HepG2 (cell line): Measurements from ENCODE around the gene MRPL50. TPM values are rescaled to one million over a fixed set of nuclear protein-coding genes. Genes with fewer than 3 reads are reported as not detected.

Experiments
- ATF6 ChIP-seq: sonication (generic); formaldehyde crosslinking; conservative IDR thresholded peaks from 2 replicates; pipeline ENCODE4 v1.4.0; 2020; ENCODE audit warnings: missing genetic modification reagents
- BCL6 ChIP-seq: IDR thresholded peaks from 2 replicates; pipeline ENCODE4 v1.6.1; 2016; ENCODE audit warnings: missing genetic modification reagents, missing compliant biosample characterization
- ELF3 ChIP-seq: IDR thresholded peaks from 2 replicates; pipeline ENCODE4 v1.6.1; 2016; ENCODE audit warnings: missing genetic modification reagents, missing compliant biosample characterization
- FOXA3 ChIP-seq: IDR thresholded peaks from 2 replicates; pipeline ENCODE4 v1.6.1; 2016; ENCODE audit warnings: missing genetic modification reagents, missing compliant biosample characterization
- FOXP1 ChIP-seq, 2 experiments: fragments of 450-650 bp in 1 of 2; IDR thresholded peaks; 2 replicates each; pipeline ENCODE4 v1.6.1; 2017 to 2018; ENCODE audit warnings: antibody characterized with exemption in 1 of 2
- IRF2 ChIP-seq: IDR thresholded peaks from 2 replicates; pipeline ENCODE4 v1.6.1; 2018; ENCODE audit warnings: missing genetic modification reagents, missing compliant biosample characterization
- MEIS1 ChIP-seq: sonication (generic); formaldehyde crosslinking; IDR thresholded peaks from 2 replicates; pipeline ENCODE4 v1.9.0; 2021; ENCODE audit warnings: mild to moderate bottlenecking, missing genetic modification reagents, moderate library complexity, borderline replicate concordance
- MEIS2 ChIP-seq: sonication (generic); formaldehyde crosslinking; IDR thresholded peaks from 2 replicates; pipeline ENCODE4 v1.9.0; 2021; ENCODE audit warnings: mild to moderate bottlenecking, missing genetic modification reagents
- MXI1 ChIP-seq: IDR thresholded peaks from 3 replicates; pipeline ENCODE4 v1.6.1; 2012; ENCODE audit warnings: low read depth, low read length, inconsistent platforms, borderline replicate concordance
- PCBP2 ChIP-seq: fragments of 200-400 bp; formaldehyde crosslinking; optimal IDR thresholded peaks from 2 replicates; pipeline ENCODE3; 2018; ENCODE audit warnings: low read length, low read depth; ENCODE audit not compliant: poor library complexity, severe bottlenecking
- PHF8 ChIP-seq: sonication (generic); formaldehyde crosslinking; IDR thresholded peaks from 2 replicates; pipeline ENCODE4 v1.5.0; 2020; ENCODE audit warnings: missing genetic modification reagents
- RARA ChIP-seq: IDR thresholded peaks from 2 replicates; pipeline ENCODE4 v1.6.1; 2016; ENCODE audit warnings: missing genetic modification reagents, missing compliant biosample characterization
- STAT6 ChIP-seq: sonication (generic); formaldehyde crosslinking; IDR thresholded peaks from 2 replicates; pipeline ENCODE4 v1.4.0; 2020; ENCODE audit warnings: missing genetic modification reagents, mild to moderate bottlenecking, borderline replicate concordance
- TARDBP ChIP-seq: sonication (generic); formaldehyde crosslinking; IDR thresholded peaks from 2 replicates; pipeline ENCODE4 v1.8.0; 2022; ENCODE audit warnings: mild to moderate bottlenecking, missing genetic modification reagents
- ZBTB2 ChIP-seq: sonication (generic); formaldehyde crosslinking; IDR thresholded peaks from 2 replicates; pipeline ENCODE4 v1.8.0; 2022; ENCODE audit warnings: low read depth, missing genetic modification reagents
- ZMYM4 ChIP-seq: sonication (generic); formaldehyde crosslinking; IDR thresholded peaks from 2 replicates; pipeline ENCODE4 v1.8.1; 2023; ENCODE audit warnings: mild to moderate bottlenecking, missing genetic modification reagents
- ZNF225 ChIP-seq: sonication (generic); formaldehyde crosslinking; IDR thresholded peaks from 2 replicates; pipeline ENCODE4 v1.4.0; 2020; ENCODE audit warnings: mild to moderate bottlenecking, missing genetic modification reagents
- ZNF264 ChIP-seq: sonication (generic); formaldehyde crosslinking; IDR thresholded peaks from 2 replicates; pipeline ENCODE4 v1.4.0; 2020; ENCODE audit warnings: missing genetic modification reagents
- ZNF709 ChIP-seq: sonication (generic); formaldehyde crosslinking; IDR thresholded peaks from 2 replicates; pipeline ENCODE4 v1.5.0; 2020; ENCODE audit warnings: mild to moderate bottlenecking, missing genetic modification reagents
- ZNF780A ChIP-seq: sonication (generic); formaldehyde crosslinking; IDR thresholded peaks from 2 replicates; pipeline ENCODE4 v1.8.0; 2022; ENCODE audit warnings: mild to moderate bottlenecking, missing genetic modification reagents, moderate library complexity
- ZSCAN30 ChIP-seq: sonication (generic); formaldehyde crosslinking; IDR thresholded peaks from 2 replicates; pipeline ENCODE4 v1.5.0; 2020; ENCODE audit warnings: mild to moderate bottlenecking, missing genetic modification reagents
- polyA plus RNA-seq, 8 experiments: library from polyadenylated mRNA; depleted of rRNA in 3 of 8; stranded (reverse) in 7 of 8; unstranded in 1 of 8; fragments of >200 nt; fragmentation: Illumina TruSeq in 4 of 8; extraction: Trizol in 4 of 8; gene quantifications; 2 replicates each; pipeline versions ENCODE4 v1.2.1 to v1.2.3, GENCODE V29; 2011 to 2016; ENCODE audit warnings: low read depth in 4 of 8, missing spikeins in 1 of 8, mixed read lengths in 1 of 8; ENCODE audit not compliant: insufficient read depth in 1 of 8
- total RNA-seq, 5 experiments: library from RNA; depleted of rRNA; stranded (reverse); fragments of >200 nt; fragmentation: Illumina TruSeq; extraction: Trizol; gene quantifications; 2 replicates each; pipeline ENCODE4 v1.2.3, GENCODE V29; 2016; ENCODE audit warnings: low read depth in 1 of 5

The MRPL50 gene
- total and polyA plus RNA-seq, 2 of the 13 experiments (the other 11 are each of a cell fraction or from before 2014, with no cell fraction given) = 37.1 to 70.0 TPM

- peak; percentile 90 for TF ChIP-seq FOXA3 (CRISPR knock-in tag)
- no peak for TF ChIP-seq PHF8 (CRISPR knock-in tag)
- TF ChIP-seq FOXP1 (IDR thresholded peaks at IDR 0.05) = peak; percentile 89
- TF ChIP-seq FOXP1 (CRISPR knock-in tag; IDR thresholded peaks at IDR 0.05) = peak; percentile 72
- no peak for TF ChIP-seq ZNF780A
- TF ChIP-seq ATF6 (CRISPR knock-in tag) = no peak
- TF ChIP-seq ZSCAN30 = no peak
- TF ChIP-seq ZNF264 (CRISPR knock-in tag) = 0 out of 2 replicates have a peak, but pooled peaks have one; percentile 25
- TF ChIP-seq TARDBP (CRISPR knock-in tag) = peak; percentile 23; the same call in 1 of the 2 replicates
- TF ChIP-seq STAT6 = no peak
- TF ChIP-seq MEIS1 = no peak
- TF ChIP-seq BCL6 = 0 out of 2 replicates have a peak, but pooled peaks have one; percentile 16
- TF ChIP-seq PCBP2 = no peak
- TF ChIP-seq ZMYM4 (CRISPR knock-in tag) = no peak; the same call in 1 of the 2 replicates
- TF ChIP-seq MXI1 = 0 out of 3 replicates have a peak, but pooled peaks have one; percentile 21
- TF ChIP-seq RARA (CRISPR knock-in tag) = no peak
- peak; percentile 41 for TF ChIP-seq ELF3
- no peak for TF ChIP-seq MEIS2
- TF ChIP-seq ZBTB2 (CRISPR knock-in tag) = no peak
- no peak for TF ChIP-seq ZNF225 (CRISPR knock-in tag)
- TF ChIP-seq IRF2 (CRISPR knock-in tag) = peak; percentile 63; the same call in 1 of the 2 replicates
- no peak for TF ChIP-seq ZNF709
Observed at GRCh38 chr9:101388507-101388993, 9.9 kb downstream of the MRPL50 start (continued).
